ENCODE data around the gene PRKCA. TPM values are rescaled to one million over a fixed set of nuclear protein-coding genes. Genes with fewer than 3 reads are reported as not detected.

Gene PRKCA
- total RNA-seq, 1 donor from 2014 or later = 6.7 TPM

- no peak for TF ChIP-seq CTCF (conservative IDR thresholded peaks at IDR 0.05; ENCODE audit: low read depth, low read length)
- no peak for DNase-seq (ENCODE audit: low read depth)
These were observed 258.3 kb downstream of the PRKCA start for GRCh38 chr17:66560691-66561090.

DNA sequence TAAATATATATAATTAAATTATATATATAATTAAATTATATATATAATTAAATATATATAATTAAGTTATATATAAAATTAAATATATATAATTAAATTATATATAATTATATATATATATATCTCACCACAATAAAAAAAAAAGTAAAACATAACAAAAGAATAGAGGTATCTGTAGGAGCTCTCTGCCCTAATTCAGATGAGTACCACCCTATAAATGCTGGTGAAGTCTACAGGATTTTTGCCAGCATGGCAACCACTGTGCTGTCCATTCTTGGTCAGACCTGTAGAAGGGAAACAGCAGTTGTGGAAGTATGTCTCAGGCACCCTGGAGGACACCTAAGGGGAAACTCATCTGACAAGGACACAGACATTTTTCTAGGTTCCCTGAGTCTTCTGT is 259.7 kb downstream of the PRKCA start:
- no peak for DNase-seq (ENCODE audit: low read depth)
- TF ChIP-seq CTCF (conservative IDR thresholded peaks at IDR 0.05; ENCODE audit: low read depth, low read length) = no peak
- H3K4me3 ChIP-seq (ENCODE audit: low read depth, low read length) = no peak overlapping the region

More at GRCh38 chr17:66560691-66561090, 258.3 kb downstream of the PRKCA start:
- no peak overlapping the region for H3K4me3 ChIP-seq (ENCODE audit: low read depth, low read length)

DNA sequence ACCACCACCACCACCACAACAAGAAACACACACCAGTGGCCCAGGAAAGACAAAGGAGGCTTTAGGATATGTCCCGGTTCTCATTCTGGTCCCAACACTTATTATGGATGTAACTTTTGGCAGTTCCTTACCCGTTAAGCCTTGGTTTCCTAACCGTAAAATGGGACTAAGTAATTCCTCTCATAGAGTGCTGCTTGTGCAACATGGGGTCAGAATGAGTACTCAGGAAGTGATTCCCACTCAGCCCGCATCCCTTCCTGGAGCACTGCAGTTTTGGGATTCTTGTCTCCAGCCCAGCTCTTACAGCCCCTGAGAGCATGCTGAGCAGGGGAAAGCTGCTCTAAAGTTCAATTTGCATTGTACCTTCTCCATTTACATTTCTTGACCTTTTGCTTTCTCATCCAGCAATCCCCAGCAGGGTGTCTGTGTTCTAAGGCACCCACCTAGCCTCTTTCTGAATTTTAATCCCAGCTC is 262.6 kb downstream of the PRKCA start:
- DNase-seq (ENCODE audit: low read depth) = no peak
- TF ChIP-seq CTCF (conservative IDR thresholded peaks at IDR 0.05; ENCODE audit: low read depth, low read length) = no peak
- no peak overlapping the region for H3K4me3 ChIP-seq (ENCODE audit: low read depth, low read length)

GRCh38 chr17:66567234-66568170 is 265.1 kb downstream of the PRKCA start:
- H3K4me3 ChIP-seq (ENCODE audit: low read depth, low read length) = no peak overlapping the region
- DNase-seq (ENCODE audit: low read depth) = no peak
- peak; percentile 95 for TF ChIP-seq CTCF (conservative IDR thresholded peaks at IDR 0.05; ENCODE audit: low read depth, low read length)

- no peak for TF ChIP-seq CTCF (conservative IDR thresholded peaks at IDR 0.05; ENCODE audit: low read depth, low read length)
- no peak for DNase-seq (ENCODE audit: low read depth)
- no peak overlapping the region for H3K4me3 ChIP-seq (ENCODE audit: low read depth, low read length)
These were observed 267.2 kb downstream of the PRKCA start for GRCh38 chr17:66569572-66569971.

DNA sequence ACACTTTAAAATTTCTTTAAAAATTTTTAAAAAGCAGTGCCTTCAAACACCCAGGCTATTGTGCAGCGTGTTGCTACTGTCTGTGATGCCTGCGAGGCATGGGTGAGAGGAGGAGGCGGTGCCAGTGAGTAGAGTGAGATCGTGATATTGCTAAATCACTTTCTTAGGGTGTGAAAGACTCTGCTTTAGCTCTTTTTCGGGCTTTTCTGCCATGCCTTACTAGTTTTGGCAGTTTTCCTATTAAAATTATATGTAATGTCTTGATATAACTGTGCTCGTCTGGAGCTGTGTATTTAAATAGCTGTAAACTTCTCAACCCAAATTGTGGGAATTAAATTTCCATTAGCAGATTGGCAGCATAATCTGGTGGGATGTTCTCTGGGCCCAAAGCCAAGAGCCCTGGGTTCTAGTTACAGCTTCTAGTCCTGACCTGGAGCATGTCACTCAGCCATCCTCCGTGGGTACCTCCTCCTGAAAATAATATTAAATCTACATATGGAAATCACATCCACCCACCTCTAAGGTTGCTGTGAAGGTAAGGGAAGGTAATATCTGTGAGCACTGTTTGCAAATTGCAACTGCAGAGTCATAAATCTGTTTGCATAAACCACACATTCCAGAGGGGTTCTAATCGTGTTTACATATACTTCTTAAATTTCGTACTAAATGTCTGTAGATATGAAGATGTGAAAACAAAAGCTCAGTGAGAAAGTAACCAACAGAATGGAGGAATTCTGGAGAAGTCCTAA is 268.2 kb downstream of the PRKCA start:
- H3K4me3 ChIP-seq (ENCODE audit: low read depth, low read length) = no peak overlapping the region
- no peak for TF ChIP-seq CTCF (conservative IDR thresholded peaks at IDR 0.05; ENCODE audit: low read depth, low read length)
- DNase-seq (ENCODE audit: low read depth) = no peak
